Heart left ventricle (tissue), 16 donors: ENCODE results near the gene SPATA22. TPM values are rescaled to one million over a fixed set of nuclear protein-coding genes. Genes with fewer than 3 reads are reported as not detected.
A peak's percentile ranks its signal among the peaks of the same experiment; 100 is the strongest.

Experiments used
- ATAC-seq, 4 donors: fragments of 200-7000 bp; cut with Tn5 transposase; one replicate each; pipeline ENCODE4 v1.9.1; 2020 to 2022; ENCODE audit warnings: moderate library complexity in 4 of 4, mild to moderate bottlenecking in 3 of 4, moderate number of reproducible peaks in 1 of 4
- DNase-seq, 5 donors: peaks; one replicate each; pipeline ENCODE4 v3.0.0-alpha.2; 2020
- H3K27ac ChIP-seq, 12 donors: fragments of 200-600 bp; sonication (generic) in 4 of 12; one replicate each; pipeline versions ENCODE4 v1.5.0 to v1.8.0; 2016 to 2022; ENCODE audit warnings: mild to moderate bottlenecking in 2 of 12
- H3K27me3 ChIP-seq, 9 donors: fragments of 200-600 bp; sonication (generic) in 2 of 9; one replicate each; pipeline versions ENCODE4 v1.5.1 to v1.8.0; 2016 to 2022; ENCODE audit warnings: mild to moderate bottlenecking in 3 of 9
- H3K36me3 ChIP-seq, 9 donors: fragments of 200-600 bp; sonication (generic) in 2 of 9; one replicate each; pipeline versions ENCODE4 v1.5.0 to v1.8.0; 2018 to 2022; ENCODE audit warnings: mild to moderate bottlenecking in 2 of 9
- H3K4me1 ChIP-seq, 12 donors: fragments of 200-600 bp; sonication (generic) in 4 of 12; one replicate each; pipeline versions ENCODE4 v1.5.0 to v1.8.0; 2016 to 2022; ENCODE audit warnings: mild to moderate bottlenecking in 3 of 12
- H3K4me3 ChIP-seq, 12 donors: fragments of 200-600 bp; sonication (generic) in 4 of 12; one replicate each; pipeline versions ENCODE4 v1.5.0 to v1.8.0; 2017 to 2022; ENCODE audit warnings: mild to moderate bottlenecking in 9 of 12, moderate library complexity in 4 of 12
- H3K9me3 ChIP-seq, 12 donors: fragments of 200-600 bp; sonication (generic) in 4 of 12; one replicate each; pipeline versions ENCODE4 v1.5.0 to v1.8.0; 2016 to 2022; ENCODE audit warnings: mild to moderate bottlenecking in 1 of 12
- CTCF ChIP-seq, 12 donors: fragments of 200-600 bp; sonication (generic) in 4 of 12; IDR thresholded peaks; one replicate each; pipeline versions ENCODE4 v1.5.0 to v1.8.0; 2018 to 2022; ENCODE audit warnings: antibody characterized with exemption in 12 of 12, mild to moderate bottlenecking in 5 of 12
- POLR2A ChIP-seq, 2 donors: fragments of 450-650 bp; IDR thresholded peaks; one replicate each; pipeline ENCODE4 v1.6.1; 2017; ENCODE audit warnings: antibody characterized with exemption in 2 of 2, mild to moderate bottlenecking in 2 of 2, moderate library complexity in 2 of 2
- WGBS, 4 donors: extraction: QIAGEN DNeasy Blood & Tissue Kit in 2 of 4; methylation state at CpG; one replicate each; pipeline versions ENCODE4 v1.1.5 to v1.1.7; 2013 to 2018; 5-methylcytosine and 5-hydroxymethylcytosine counted together
- intact Hi-C, 10 donors: fragments of 100-400 bp; cut with DNase I; formaldehyde crosslinking; loops; one replicate each; pipeline versions ENCODE4 v1.11.1 to v1.14.2; 2022
- polyA plus RNA-seq, 2 donors: library from polyadenylated mRNA; stranded (reverse); fragments of 200-250 nt; gene quantifications; one replicate each; pipeline ENCODE4 v1.2.3, GENCODE V29; 2013
- total RNA-seq, 9 donors: library from RNA; depleted of rRNA in 2 of 9; stranded (reverse); fragments of >200 nt in 2 of 9; fragmentation: NEBNext Ultra II Directional in 3 of 9; extraction: Animal tissue kit (Norgen Biotek cat#: 25700) in 3 of 9; gene quantifications; one replicate each; pipeline versions ENCODE4 v1.1.0 to v1.2.4, GENCODE V29; 2016 to 2023
- donor health status: ischemic (EF 13 %, LVEDD 7.1; RV severe dilation, severe dysfunction).
- donor health status: healthy with polysubstance abuse.
- donor health status: DM: no; HTN: yes; CAD: no.
- donor health status: DM: no; HTN: no; CAD: no.
- donor health status: ischemic (EF 25% LVEDD 6.9; RV normal size, moderate dysfunction).
- donor health status: ischemic (EF 25% LVEDD 5.7; RV mildly dilated, moderate dysfunction).
- donor health status: healthy.
- donor health status: DM: yes; HTN: yes; CAD: no.
- donor health status: ischemic (EF 35%, LVEDD 5.7; RV mildly dilated, moderate dysfunction).
- donor health status: nonischemic (EF 11% LVEDD 7.7; RV severe dilation, severe dysfunction).
- donor health status: DM: yes; HTN: yes; CAD: no.
- donor health status: PGD.
- donor health status: ischemic (EF 29% LVEDD 5.4; RV normal size, mild dysfunction).
- donor health status: nonischemic (EF 23%, LVEDD 6.1; RV moderate dilation, normal function).

Gene SPATA22
- total and polyA plus RNA-seq, 11 donors = 0.16 to 0.72 (median 0.35) TPM; not detected in 5

- ATAC-seq = peak in 3 of 4 donors; percentile 10 to 14 (median 13)
- peak overlapping the region in 1 of 12 donors; percentile 28 for H3K4me3 ChIP-seq
- 72 to 80% (median 75%) methylated on average over 22 to 23 of the region's 23 CpGs for WGBS, 4 donors
Measured at GRCh38 chr17:3513305-3514035, 41.9 kb upstream of the SPATA22 start.

GRCh38 chr17:3512505-3513171 is 41.0 kb upstream of the SPATA22 start:
- no peaks in the 10 kb centered on the region for H3K36me3 ChIP-seq
- no peaks in the 10 kb centered on the region for H3K27me3 ChIP-seq
- TF ChIP-seq POLR2A (IDR thresholded peaks at IDR 0.05) = no peak
- no peak for TF ChIP-seq CTCF (IDR thresholded peaks at IDR 0.05)
- peaks cover 0 to 31% (median 22%) of the 10 kb centered on the region in 12 donors for H3K4me1 ChIP-seq
- H3K4me3 ChIP-seq = peak overlapping the region in 9 of 12 donors; percentile 5 to 31 (median 17)
- DNase-seq = peak; percentile 77 to 93 (median 87)
- peak; percentile 93 to 98 (median 96) for ATAC-seq
- peak overlapping the region; percentile 84 to 97 (median 91) for H3K27ac ChIP-seq
- WGBS, 4 donors = 21 to 28% (median 27%) methylated on average over 20 of the region's 20 CpGs
- no peaks in the 10 kb centered on the region for H3K9me3 ChIP-seq
- intact Hi-C loops = loop anchor here in 1 of 10 donors (2.0 kb wide), 1 partner anchor 18 kb away; no protein-coding TSS in a partner anchor

More at GRCh38 chr17:3513305-3514035, 41.9 kb upstream of the SPATA22 start:
- intact Hi-C loops = loop anchor here in 1 of 10 donors (2.0 kb wide), 1 partner anchor 17 kb away; no protein-coding TSS in a partner anchor
- Histone ChIP-seq H3K36me3 (no peaks in the 10 kb centered on the region), H3K27ac (peak overlapping the region; percentile 84 to 97 (median 91)), H3K27me3 (no peaks in the 10 kb centered on the region), H3K4me1 (peaks cover 0 to 31% (median 22%) of the 10 kb centered on the region in 12 donors), H3K9me3 (no peaks in the 10 kb centered on the region)
- DNase-seq = no peak
- TF ChIP-seq CTCF (IDR thresholded peaks at IDR 0.05) (no peak), POLR2A (IDR thresholded peaks at IDR 0.05) (no peak)

GRCh38 chr17:3511852-3512504 is 40.4 kb upstream of the SPATA22 start:
- intact Hi-C loops = loop anchor here in 2 of 10 donors (2.0 kb wide), 2 partner anchors 19 to 23 kb away; no protein-coding TSS in a partner anchor
- Histone ChIP-seq H3K9me3 (no peaks in the 10 kb centered on the region), H3K27me3 (no peaks in the 10 kb centered on the region), H3K4me1 (peaks cover 0 to 31% (median 22%) of the 10 kb centered on the region in 12 donors), H3K36me3 (no peaks in the 10 kb centered on the region), H3K27ac (peak overlapping the region; percentile 84 to 97 (median 91)), H3K4me3 (peak overlapping the region in 8 of 12 donors; percentile 5 to 31 (median 18))
- DNase-seq (no peak), ATAC-seq (peak in 3 of 4 donors; percentile 21 to 59 (median 50))
- WGBS, 4 donors = 42 to 48% (median 46%) methylated on average over 8 of the region's 8 CpGs
- TF ChIP-seq POLR2A (IDR thresholded peaks at IDR 0.05) = no peak
- no peak for TF ChIP-seq CTCF (IDR thresholded peaks at IDR 0.05)
